Testis (tissue), 3 donors: Measurements from ENCODE around the gene PIK3C2B. TPM values are rescaled to one million over a fixed set of nuclear protein-coding genes. Genes with fewer than 3 reads are reported as not detected.

ENCODE experiments used
- DNase-seq: peaks from one replicate; pipeline ENCODE4 v3.0.0-alpha.2; 2019
- H3K27ac ChIP-seq, 2 donors: fragments of 200-600 bp; sonication (generic); one replicate each; pipeline ENCODE4 v1.5.1; 2019
- H3K27me3 ChIP-seq: fragments of 200-600 bp; sonication (generic); one replicate; pipeline ENCODE4 v1.5.1; 2019
- H3K36me3 ChIP-seq: fragments of 200-600 bp; sonication (generic); one replicate; pipeline ENCODE4 v1.5.1; 2017; ENCODE audit warnings: low read depth; ENCODE audit errors: missing control alignments
- H3K4me1 ChIP-seq: fragments of 200-600 bp; sonication (generic); one replicate; pipeline ENCODE4 v1.5.1; 2019
- H3K4me3 ChIP-seq, 2 donors: fragments of 200-600 bp; sonication (generic); one replicate each; pipeline ENCODE4 v1.5.1; 2017 to 2019
- H3K9me3 ChIP-seq: fragments of 200-600 bp; sonication (generic); one replicate; pipeline ENCODE4 v1.5.1; 2017
- CTCF ChIP-seq, 3 experiments: fragments of 450-650 bp in 2 of 3; fragments of 200-600 bp in 1 of 3; sonication (generic) in 1 of 3; IDR thresholded peaks; one replicate each; pipeline ENCODE4 v1.5.1; 2016 to 2019; ENCODE audit warnings: antibody characterized with exemption in 3 of 3, mild to moderate bottlenecking in 2 of 3, moderate library complexity in 1 of 3
- POLR2A ChIP-seq: fragments of 450-650 bp; IDR thresholded peaks from one replicate; pipeline ENCODE4 v1.6.1; 2017; ENCODE audit warnings: antibody characterized with exemption, mild to moderate bottlenecking, moderate library complexity
- WGBS, 2 donors: methylation state at CpG; one replicate each; pipeline ENCODE4 v1.1.5; 2018; 5-methylcytosine and 5-hydroxymethylcytosine counted together
- intact Hi-C: fragments of 100-400 bp; cut with DNase I; formaldehyde crosslinking; loops from one replicate; pipeline ENCODE4 v1.15.1; 2023; ENCODE audit warnings: low total_unique reads
- polyA plus RNA-seq: library from polyadenylated mRNA; stranded (reverse); fragments of 350-450 nt; fragmentation: Illumina TruSeq; extraction: RNeasy Lipid Tissue Mini Kit (QIAGEN cat#74804); gene quantifications from one replicate; pipeline ENCODE4 v1.2.3, GENCODE V29; 2014; ENCODE audit warnings: low read depth, low replicate concordance; ENCODE audit not compliant: insufficient read depth
- total RNA-seq, 2 donors: library from RNA; depleted of rRNA; stranded (reverse); fragments of >200 nt; gene quantifications; one replicate each; pipeline ENCODE4 v1.2.3, GENCODE V29; 2016

Gene PIK3C2B
- total and polyA plus RNA-seq, 3 donors from 2014 or later = 7.6 to 20.1 (median 12.7) TPM

DNA sequence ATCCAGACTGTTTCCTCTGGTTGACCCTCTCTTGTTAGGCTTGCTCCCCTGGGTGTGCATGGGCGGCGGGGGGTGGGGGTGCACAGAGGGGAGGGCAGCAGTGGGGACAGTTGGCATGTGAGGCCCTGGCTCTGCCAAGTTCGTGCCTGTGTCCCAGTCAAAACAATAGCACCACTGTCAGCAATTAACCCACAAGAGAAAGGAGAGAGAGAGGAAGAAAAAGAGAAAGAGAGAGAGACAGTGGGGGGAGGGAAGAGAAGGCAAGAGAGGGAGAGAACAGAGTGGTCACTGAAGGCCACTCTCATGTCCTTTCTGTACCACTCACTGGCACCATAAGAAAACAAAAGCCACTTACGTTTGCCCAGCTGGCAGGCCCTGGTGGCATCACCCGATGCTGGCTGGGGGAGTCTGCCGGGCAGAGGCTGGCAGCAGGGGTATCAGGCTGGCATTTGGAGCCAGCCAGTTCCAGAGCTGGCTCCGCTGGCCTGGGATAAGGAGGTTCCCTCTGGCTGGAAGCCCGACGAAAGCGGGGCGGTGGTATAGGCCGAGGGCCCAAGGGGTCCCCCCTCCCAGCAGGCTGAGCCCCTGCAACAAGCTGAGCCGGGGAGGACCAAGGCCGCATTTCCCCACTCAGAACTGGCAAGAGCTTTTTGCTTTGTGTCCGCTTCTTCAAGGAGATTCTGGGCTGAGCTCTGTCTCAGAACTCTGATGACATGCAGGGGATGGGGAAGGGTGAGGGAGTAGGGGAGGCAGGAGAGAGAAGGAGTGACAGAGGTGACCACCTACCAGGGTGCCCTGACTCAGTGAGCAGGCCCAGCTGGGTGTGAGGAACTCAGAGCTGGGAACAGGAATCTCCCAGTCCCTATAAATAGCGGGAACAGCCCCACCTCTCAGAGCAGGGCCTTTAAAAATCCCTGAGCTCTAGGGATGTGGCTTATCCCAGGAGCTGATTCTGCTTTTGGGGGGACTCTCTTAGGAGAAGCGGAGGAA lies 27.9 kb downstream of the PIK3C2B start:
- Histone ChIP-seq H3K9me3 (no peaks in the 10 kb centered on the region), H3K27ac (peak overlapping the region; percentile 15 to 18), H3K4me1 (peaks cover 40% of the 10 kb centered on the region), H3K36me3 (no peaks in the 10 kb centered on the region), H3K4me3 (no peak overlapping the region), H3K27me3 (no peaks in the 10 kb centered on the region)
- DNase-seq = no peak
- intact Hi-C loops = no loop called here
- TF ChIP-seq CTCF (IDR thresholded peaks at IDR 0.05) (no peak), POLR2A (no peak)
- WGBS, 2 donors = 45 to 70% methylated on average over 17 of the region's 17 CpGs

DNA sequence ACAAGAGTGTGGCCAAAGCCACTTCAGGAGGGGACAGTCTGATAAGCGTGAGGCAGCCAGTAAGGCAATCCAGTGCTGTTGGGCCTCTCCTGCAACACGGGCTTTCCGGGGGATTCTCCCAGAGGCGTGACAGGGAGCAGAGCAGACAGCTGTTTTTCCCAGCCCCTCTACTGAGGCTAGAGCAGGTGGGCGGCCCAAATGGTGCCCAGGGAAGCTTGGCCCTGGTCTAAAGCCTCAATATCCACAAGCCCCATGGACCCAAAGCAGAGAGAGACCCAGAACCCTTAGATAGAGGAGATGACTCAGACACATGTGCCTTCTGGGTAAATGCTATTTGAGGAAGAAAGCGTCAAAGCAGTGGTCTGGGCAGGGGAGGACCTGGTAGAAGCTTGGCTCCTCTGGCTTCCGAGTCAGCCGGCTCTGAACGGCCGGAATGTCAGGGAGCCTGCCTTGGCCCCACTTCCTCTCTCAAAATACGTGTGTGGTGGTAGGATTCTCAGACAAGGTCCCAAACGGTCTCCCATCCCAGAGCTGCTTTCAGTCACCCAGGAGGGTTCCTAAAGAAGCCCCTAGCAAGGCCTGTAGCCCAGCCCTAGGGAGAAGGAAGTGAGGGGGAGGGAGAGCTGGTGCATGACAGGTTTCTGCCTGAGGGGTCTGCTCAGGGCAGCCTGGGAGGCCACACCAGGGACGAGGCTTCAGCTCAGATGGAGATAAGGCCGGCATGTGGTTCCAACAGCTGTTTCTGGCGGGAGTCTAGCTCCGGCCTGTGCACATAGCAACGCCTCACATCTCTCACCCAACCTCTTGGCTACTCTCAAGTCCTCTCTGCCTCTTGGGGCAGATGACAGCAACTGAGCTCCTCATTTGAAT lies 28.8 kb downstream of the PIK3C2B start:
- intact Hi-C loops = no loop called here
- WGBS, 2 donors = 54 to 58% methylated on average over 15 to 17 of the region's 17 CpGs
- H3K27me3 ChIP-seq = no peaks in the 10 kb centered on the region
- H3K9me3 ChIP-seq = no peaks in the 10 kb centered on the region
- no peak for DNase-seq
- H3K4me3 ChIP-seq = no peak overlapping the region
- H3K4me1 ChIP-seq = peaks cover 40% of the 10 kb centered on the region
- H3K36me3 ChIP-seq = no peaks in the 10 kb centered on the region
- TF ChIP-seq POLR2A = no peak
- no peak for TF ChIP-seq CTCF (IDR thresholded peaks at IDR 0.05)
- peak overlapping the region in 1 of 2 donors; percentile 55 for H3K27ac ChIP-seq

- 40 to 66% methylated on average over 1 of the region's 1 CpG for WGBS, 2 donors
- TF ChIP-seq POLR2A = no peak
- TF ChIP-seq CTCF (IDR thresholded peaks at IDR 0.05) = no peak
- peak overlapping the region in 1 of 2 donors; percentile 56 for H3K27ac ChIP-seq
- no peaks in the 10 kb centered on the region for H3K27me3 ChIP-seq
- no peaks in the 10 kb centered on the region for H3K9me3 ChIP-seq
- intact Hi-C loops = no loop called here
- no peaks in the 10 kb centered on the region for H3K36me3 ChIP-seq
- DNase-seq = no peak
- H3K4me1 ChIP-seq = peaks cover 40% of the 10 kb centered on the region
- no peak overlapping the region for H3K4me3 ChIP-seq
Observed at GRCh38 chr1:204464701-204465100, 29.9 kb downstream of the PIK3C2B start.

DNA sequence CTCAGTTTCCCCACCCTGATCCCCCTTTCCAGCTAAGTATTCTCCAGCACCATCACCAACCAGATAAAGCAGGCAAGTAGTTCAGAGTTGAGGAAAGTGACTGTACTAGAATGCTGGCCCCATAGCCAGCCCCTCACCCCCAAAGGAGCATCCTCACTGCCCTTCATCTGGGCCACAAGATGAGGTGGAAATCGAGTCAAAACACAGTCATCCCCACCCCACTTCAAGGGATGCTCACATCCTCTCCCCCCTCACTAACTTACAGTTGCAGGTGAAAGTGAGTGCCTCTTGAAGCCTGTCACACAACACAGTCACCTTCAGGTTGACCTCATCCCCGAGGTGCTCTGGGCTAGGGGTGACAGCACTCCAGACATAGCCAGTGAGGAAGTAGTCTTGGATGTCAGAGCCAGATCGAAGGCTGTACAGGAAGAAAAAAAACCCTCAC lies 30.4 kb downstream of the PIK3C2B start:
- DNase-seq = no peak
- WGBS, 2 donors = 60 to 80% methylated on average over 3 of the region's 3 CpGs
- no peaks in the 10 kb centered on the region for H3K9me3 ChIP-seq
- TF ChIP-seq POLR2A (no peak), CTCF (IDR thresholded peaks at IDR 0.05) (no peak)
- H3K27ac ChIP-seq = peak overlapping the region in 1 of 2 donors; percentile 56
- intact Hi-C loops = no loop called here
- H3K27me3 ChIP-seq = no peaks in the 10 kb centered on the region
- peaks cover 40% of the 10 kb centered on the region for H3K4me1 ChIP-seq
- H3K4me3 ChIP-seq = no peak overlapping the region
- no peaks in the 10 kb centered on the region for H3K36me3 ChIP-seq
